ENCODE data around the gene ZBTB46.

ZBTB46 gene

DNA sequence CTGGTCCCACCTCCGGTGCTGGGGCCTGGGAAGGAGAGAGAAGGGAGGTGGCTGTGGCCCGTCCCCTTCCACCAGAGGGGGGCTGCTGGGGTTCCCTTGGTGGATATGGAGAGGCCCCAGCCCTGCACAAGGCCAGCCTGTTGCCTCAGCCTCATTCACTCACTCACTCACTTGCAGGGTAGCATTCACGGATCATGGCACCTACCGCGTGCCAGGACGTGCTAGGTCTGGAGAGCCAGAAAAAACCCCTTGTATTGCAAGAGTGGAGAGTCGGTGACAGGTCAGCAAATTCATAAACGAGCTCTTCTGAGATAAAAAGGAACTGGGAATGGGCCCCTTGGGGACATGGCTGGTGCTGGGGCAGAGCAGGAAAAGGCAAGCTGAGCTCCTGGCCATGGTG lies 6.4 kb upstream of the ZBTB46 start:
- no peak for DNase-seq (ENCODE audit: low read depth)

DNA sequence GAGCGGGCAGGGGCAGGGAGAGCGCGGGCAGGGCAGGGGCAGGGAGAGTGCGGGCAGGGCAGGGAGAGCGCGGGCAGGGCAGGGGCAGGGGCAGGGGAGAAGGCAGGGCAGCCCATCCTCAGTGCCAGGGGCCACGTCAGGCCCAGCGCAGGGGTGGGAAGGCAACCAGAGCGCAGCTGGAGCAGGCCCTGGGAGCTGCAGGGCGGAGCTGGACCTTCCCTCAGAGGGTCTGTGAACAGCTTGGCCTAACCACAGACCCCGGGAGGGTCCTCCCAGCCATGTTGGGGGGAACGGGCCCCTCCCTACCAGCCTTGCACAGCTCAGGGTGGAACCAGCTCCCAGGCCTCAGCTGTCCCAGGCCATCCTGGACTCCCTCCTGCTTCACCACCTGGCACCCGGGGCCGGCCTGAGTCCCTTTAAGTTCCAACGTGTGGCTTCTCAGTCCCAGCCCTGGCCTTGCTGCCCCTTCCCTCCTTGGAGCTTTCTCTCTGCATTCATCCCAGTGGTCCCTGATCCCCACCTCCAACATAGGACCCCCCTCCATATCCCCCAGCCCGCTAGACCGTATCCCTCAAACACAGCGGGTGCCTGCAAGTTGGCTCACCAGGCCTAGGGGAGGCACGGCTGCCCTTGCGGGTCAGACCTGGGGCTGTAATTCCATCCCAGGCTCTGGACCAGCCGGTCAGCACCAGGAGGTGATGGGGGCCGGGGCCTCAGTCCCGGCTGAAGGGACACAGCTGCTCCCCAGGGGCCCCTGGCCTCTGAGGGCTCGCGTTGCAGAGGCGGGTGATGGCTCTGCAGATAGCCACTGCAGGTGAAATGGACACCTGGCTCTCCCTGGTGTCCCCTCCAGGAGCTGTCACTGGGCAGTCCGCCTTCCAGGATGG lies 5.6 kb upstream of the ZBTB46 start:
- DNase-seq (ENCODE audit: low read depth): no peak

DNA sequence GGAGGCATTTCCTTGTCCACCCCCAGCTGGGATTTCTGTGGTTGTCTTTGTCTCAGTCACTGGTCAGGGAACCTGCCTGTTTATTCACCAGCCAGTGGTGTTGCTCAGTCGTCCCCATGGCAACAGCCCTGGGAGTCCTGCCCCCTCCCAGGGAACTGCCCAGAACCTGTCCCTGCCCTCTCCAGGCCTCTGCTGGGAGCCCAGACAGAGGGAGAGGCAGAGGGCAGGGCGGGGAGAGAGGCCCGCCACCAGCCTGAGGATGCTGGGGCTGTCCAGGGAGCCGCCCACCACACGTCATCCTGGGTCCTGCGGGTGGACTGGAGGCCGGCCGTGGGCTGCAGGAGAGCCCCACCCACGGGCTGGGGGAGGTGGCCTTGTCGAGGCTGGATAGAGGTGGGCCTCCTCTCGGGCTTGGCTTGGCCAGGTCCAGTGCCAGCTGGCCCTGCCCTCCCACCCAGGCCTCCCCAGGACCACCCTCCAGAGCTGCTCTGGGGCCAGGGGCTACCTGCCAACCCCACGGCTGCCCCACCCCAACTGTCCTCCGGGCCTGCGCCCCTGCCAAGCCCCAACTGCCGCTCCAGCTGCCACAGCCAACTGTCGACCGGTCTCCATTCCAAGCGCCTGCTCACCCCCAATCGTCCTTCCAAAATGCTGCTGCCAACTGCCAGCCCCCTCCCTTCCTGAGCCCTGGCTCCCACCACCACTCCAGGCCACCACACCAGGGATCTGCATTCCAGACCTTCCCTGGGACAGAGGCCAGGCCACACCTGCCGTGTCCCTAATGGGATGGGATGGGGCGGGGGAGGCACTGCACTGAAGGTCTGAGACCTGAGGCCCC lies 4.2 kb upstream of the ZBTB46 start:
- DNase-seq (ENCODE audit: low read depth): no peak

DNA sequence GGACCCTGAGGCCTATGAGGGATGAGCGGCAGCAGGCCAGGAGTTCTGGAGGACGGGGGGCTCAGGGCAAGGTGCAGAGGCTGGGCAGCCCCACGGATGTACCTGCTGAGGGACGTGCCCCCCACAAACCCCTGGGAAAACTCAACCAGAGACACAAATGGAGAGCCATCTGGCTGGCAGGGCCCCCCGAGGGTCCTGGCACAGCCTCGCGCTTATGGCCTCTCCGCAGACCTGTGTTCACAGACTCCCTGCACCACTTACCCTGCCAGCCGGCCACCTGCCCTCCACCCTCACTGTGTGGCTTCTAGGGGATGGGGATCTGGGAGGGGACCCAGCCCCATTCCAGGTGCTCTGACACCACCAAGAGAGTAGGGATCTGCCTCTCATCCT lies 3.4 kb upstream of the ZBTB46 start:
- no peak for DNase-seq (ENCODE audit: low read depth)

DNA sequence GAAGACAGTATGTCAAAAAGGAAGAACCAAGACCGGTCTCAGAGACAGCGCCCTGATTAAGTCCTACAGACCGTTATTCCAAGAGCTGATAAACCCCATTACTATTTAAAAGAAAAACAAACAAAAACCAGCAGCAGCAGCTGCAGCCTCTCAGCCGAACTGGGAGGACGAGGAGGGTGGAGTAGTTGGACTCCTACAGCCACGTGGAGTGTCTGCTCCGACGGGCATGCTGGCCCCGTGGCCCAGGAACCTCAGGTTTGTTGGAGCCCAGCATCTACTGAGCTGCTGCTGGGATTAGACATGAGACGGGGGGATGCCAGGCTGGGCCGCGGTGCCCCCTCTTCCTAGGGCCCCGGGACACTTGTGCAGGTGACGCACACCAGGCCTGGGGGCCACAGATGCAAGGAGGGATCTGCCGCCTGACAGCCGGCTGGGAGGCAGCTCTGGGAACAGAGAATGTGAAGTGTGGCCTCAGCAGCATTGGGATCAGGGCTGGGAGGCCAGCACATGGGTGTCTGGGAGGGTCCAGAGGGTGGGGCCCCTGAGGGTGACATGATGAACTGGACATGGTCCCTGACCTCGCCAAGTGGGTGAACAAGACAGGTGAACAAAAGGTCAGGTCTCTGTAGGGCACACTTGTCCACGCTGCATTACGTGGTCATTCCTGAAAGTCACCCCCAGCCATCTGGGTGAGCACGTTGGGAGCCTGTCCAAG lies 2.9 kb upstream of the ZBTB46 start:
- DNase-seq (ENCODE audit: low read depth): no peak

DNA sequence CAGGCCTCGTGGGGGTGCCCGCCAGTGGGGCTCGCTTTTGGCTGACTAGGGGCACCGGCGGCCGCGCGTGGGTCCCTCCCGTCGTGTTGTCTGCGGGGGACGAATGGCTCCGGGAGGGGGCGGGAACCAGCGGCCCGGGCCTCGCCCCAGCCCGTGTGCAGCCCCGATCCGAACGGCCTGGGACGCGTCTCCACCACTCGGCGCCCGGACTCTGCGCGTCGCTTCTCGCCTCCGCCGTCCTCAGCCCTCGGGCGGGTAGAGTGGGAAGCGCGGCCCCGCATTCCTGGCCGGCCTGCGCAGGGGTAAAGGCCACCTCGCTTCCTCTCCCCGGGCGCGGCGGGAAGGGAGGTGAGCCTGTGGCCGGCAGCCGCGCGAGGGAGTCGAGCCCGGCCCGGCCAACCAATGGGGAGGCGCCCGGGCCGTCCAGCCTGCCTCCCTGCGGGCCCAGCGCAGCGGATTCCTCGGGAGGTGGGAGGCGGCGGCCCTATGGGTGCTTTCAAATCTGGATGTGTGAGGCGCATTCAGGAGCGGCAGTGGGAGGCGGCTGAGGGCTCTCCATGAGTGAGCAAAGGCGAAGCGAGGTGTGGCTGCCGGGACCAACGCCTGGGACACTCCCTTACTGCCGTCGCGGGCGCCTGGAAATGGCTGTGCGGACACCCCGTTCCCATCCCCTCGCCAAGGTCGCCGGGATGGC lies 1.1 kb upstream of the ZBTB46 start:
- no peak for DNase-seq (ENCODE audit: low read depth)

DNA sequence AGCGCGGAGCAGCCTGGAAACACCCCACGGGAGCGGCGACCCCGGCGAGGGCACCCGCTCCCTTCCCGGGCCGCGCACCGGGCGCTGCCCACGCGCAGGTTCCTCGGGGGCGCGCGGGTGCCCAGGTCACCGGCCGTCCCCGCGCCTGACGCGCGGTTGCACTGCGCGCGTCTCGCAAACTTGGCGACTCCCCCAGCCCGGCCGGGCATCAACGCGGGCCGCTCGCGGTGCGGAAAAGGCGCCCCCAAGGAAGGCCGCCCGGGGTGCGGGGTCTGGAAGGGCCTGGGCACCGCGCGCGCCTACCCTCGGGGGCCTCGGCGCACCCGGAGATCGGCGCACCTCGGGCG lies 555 bp upstream of the ZBTB46 start:
- no peak for DNase-seq (ENCODE audit: low read depth)

DNA sequence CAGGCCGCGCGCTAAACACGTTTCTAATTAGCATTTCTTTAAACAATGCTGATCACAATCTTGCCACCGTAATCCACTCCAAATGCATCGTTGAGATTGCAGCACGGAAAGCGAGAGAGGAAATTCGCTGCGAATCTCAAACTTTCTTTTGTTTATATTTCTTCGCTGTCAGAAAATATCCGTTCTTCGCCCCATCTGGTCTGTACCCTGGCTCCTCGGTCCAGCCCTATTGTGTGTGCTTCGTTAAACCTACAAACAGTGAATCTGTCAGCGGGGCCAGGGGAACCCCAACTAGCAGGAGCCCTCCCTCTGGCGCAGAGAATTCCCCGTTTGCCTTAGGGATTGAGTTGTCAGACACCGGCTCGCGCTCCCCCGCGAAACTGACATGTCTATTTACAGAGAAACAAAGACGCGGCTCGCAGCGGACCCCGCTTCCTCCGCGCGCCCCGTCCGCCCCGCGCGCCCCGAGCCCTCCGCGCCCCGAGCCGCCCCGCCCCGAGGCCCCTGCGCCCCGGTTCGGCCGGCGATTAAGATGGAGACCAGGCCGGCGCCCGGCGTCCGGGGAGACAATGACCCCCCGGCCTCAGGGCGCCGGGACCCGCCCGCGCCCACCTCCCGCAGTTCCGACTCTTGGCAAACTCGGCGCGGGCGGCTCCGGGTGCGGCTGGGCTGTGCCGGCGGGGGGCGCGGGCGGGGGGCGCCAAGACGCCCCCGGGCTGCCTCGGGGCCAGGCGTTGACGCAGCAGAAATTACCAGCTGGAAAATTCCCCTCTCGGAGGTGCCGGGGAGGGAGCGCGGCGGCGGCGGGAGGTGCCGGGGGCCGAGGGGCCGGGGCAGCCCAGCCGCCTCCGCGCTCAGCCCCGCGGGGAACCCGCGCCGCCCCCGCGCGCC lies 874 bp downstream of the ZBTB46 start:
- DNase-seq (ENCODE audit: low read depth): no peak

DNA sequence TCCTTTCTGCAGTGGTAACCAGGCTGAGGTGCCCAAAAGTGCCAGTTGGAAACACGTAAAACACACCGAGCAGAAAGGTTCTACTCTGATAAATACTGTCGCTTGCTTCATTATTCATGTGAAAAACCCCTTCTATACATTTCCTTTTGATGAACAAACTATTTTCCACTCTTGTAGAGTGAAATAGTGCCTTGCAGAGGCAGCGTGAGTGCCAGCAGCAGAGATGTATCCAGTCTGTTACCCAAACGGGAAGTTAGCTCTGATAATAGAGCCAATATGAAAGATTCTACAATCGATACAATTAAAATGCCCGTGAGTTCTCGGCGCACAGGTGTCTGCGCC lies 1.5 kb downstream of the ZBTB46 start:
- DNase-seq (ENCODE audit: low read depth): no peak

DNA sequence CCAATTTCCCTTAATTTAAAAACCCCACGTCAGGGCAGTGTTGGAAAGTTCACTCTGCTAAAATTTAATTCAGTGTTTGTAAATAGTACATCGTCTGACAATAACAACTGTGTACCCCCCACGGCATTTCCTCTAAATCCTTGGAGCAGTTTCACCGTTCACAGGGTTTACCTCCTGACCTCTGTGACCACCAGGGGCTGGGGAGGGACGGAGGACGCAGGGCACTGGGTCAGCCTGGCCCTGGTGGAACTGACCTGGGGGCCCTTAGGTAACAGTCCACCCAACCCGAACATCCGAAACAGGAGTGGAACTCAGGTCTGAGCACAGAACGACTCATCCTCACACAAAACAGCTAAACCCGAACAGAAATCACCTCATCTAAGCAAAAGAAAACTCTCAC lies 2.1 kb downstream of the ZBTB46 start:
- no peak for DNase-seq (ENCODE audit: low read depth)

DNA sequence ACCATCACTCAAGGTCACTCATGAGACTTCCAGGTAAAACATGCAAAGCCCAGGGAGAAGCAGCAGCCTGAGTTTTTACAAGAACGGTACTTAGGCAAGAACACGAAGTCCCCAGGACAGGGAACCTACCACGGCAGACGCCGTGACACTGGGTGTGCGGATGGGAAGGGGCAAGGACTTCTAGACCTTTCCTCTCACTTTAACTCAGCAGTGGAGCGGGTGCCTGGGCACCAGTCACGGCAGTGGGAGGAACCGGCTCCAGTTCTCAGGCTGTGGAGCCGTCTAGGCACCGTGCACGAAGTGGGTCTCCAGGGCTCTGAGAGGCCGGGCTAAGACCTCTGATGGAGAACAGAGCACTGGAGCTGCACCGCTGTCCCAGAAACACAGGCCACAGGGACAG lies 2.5 kb downstream of the ZBTB46 start:
- no peak for DNase-seq (ENCODE audit: low read depth)

DNA sequence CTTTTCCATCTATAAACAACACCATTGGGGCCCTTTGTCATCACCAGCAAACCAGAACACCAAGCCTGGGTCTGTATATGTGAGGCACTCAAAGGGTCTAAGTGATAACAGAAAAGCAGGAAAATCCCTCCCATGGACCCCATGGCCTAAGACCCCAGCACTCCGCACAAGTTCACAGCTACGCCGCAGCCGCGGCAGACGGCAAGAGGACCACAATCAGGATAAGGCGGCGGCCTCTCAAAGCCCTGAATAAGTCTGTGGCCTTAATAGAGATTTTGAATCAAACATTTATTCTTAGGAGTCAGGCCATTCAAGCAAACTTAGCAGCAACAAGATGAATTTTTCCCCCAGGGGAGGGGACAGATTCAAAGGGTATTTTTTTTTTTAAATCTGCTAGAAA lies 2.9 kb downstream of the ZBTB46 start:
- no peak for DNase-seq (ENCODE audit: low read depth)

DNA sequence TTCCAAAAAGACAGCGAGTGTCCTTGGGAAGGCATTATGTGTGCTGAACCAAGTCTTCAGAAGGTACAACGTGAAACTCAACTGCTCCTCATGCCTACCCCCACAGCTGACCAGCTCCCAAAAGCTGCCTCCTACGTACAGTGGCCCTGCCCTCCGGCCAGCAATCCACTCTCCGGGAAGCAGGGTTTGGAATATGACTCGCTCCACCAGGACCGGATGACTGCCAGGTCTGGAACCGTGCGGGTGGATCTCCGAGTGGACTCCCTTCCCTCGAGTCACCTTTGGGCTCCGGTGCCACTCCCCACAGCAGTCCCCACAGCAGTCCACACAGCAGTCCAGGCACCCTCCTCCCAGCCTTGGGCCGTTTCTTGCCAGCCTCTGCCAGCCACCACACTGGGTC lies 4.3 kb downstream of the ZBTB46 start:
- DNase-seq (ENCODE audit: low read depth): no peak

DNA sequence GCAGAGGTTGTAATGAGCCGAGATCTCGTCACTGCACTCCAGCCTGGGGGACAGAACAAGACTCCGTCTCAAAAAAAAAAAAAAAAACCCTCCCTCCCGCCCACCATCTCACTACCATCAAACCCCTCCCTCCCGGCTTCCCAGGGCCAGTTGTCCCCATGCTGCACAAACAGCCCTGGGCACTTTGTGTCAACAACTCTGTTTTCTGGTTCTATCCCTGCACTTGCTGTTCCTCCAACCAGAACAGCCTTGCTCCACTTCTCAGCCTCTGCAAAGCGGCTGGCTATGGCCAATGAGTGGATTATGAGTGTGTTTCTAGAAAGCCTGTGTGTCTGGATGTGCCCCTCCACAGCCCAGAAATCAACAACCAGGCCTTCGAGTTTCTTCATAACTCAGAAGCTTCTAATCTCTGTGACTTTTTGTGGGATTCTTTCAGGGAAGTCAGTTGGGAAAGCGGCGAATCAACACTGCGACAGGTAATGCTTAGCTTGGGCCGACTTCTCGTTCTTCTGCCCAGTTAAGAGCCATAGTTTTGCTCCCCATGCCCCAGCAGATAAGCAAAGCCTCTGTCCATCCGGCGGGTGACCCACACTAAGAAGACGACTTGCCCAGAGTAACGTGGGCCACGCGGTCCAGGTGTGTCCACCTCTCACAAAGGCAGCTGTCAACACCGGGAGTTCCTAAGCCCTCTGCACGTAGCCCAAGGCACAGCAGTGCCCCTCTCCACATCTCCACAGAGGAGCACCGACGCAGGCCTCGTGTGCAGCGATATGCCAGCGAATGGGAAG lies 5.5 kb downstream of the ZBTB46 start:
- DNase-seq (ENCODE audit: low read depth): no peak

DNA sequence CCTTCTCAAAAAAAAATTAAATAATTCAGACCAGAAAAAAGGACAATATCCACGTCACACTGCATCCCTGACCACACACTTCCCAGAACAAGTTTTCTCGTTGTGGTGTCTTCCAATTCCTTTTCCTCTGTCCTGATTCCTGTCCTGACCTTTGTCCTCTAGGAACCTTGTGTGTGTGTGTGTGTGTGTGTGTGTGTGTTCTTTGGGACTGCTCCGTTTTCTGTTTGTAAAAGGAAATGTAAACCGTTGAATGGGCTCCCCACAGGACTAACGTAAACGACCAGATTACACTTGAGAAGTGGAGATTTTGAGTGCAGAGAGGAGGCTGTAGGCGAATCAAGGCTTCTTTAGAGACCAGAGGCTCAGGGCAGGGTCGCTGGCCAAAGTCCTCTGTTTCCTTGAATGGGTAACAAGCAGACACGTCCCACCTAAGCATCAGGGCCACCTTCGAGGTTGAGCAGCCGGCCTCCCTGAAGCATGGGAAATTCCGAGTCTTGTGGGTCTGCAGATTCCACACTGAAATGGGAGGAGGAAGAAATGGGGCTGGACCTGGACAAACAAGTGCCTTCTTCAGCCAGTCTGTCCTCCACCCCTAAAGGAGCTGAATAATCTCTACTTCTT lies 7.3 kb downstream of the ZBTB46 start:
- DNase-seq (ENCODE audit: low read depth): no peak

DNA sequence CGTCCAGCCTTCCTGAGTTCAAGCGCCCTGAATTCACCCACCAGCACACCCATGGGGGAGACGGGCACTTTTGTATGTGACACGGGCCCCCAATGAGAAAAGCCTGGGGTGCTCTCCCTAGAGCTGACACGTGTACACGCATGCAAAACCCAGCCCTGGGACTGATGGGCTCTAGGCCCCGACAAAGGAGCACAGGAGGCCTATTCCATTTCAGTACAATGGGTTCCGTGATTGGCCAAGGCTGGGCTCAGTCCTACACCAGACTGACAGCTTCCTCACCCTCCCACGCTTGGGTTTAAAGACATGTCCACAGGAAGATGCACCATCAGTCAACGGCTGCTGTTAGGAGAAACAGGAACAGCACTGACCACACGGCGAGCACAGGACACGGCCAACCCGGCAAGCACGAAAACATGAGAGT lies 8.8 kb downstream of the ZBTB46 start:
- no peak for DNase-seq (ENCODE audit: low read depth)

DNA sequence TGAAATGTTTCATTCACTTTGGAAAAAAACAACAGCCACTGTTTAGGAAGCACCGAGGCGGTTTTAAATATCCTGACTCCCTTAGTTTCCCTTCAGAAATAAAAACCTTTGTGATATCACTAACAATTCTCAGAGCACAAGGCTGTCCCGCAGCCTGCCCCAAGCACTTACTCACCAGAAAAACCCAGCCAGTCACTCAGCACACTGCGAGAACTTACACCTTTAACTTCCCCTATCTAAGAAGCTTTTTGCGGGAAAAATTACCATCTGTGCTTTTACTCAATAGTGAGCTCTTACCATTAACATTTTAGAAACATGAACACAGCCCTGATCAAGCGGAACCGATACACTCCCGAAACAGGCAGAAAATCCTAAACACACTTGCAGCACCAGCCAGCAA lies 9.3 kb downstream of the ZBTB46 start:
- DNase-seq (ENCODE audit: low read depth): no peak

DNA sequence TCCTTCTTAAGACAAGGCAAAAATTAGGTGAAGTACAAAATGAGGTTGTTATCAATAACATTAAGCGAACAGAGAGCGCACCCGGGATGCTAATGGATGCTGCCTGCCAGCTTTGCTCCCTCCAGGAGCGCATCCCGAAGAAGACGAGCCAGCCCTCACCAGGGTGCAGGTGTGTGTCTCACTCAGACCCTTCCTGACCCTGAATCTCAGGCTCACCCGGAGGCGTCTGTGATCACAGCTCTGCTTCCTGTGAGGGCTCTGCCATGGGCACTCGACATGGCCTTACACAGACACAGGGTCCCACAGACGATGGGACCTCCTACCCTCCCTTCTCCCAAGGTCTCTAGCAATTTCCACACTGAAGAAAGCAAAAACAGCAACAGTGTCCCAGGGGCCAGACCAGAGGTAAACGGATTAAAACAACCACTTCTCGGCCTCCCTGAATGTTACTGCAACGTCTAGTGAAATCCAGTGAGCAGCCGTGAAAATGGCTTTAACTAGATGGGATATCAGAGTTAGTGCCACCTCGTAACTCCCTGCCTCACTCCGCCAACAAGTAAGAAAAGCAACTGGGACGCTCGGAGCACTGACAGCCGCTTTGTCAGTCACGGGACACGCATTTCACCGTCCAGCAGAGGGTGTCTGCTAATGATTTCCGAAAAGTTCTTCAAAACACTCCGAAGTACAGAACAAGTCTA lies 11.7 kb downstream of the ZBTB46 start:
- no peak for DNase-seq (ENCODE audit: low read depth)

DNA sequence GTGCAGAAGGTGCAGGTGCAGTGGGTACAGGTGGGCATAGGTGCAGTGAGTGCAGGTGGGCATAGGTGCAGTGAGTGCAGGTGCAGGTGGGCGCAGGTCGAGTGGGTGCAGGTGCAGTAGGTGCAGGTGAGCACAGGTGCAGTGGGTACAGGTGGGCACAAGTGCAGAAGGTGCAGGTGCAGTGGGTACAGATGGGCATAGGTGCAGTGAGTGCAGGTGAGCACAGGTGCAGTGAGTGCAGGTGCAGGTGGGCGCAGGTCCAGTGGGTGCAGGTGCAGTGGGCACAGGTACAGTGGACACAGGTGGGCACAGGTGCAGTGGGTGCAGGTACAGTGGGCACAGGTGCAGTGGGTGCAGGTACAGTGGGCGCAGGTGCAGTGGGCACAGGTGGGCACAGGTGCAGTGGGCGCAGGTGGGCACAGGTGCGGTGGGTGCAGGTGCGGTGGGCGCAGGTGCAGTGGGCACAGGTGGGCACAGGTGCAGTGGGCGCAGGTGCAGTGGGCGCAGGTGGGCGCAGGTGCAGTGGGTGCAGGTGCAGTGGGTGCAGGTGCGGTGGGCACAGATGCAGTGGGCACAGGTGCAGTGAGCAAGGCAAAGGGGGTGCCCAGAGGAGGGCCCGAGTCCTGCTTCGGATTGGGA lies 15.3 kb downstream of the ZBTB46 start:
- DNase-seq (ENCODE audit: low read depth): no peak
